GM12864 (cell line): ENCODE results near the gene PDZD11.

Experiments
- DNase-seq: peaks from one replicate; pipeline ENCODE4 v3.0.0-alpha.2; 2011; ENCODE audit warnings: low read depth
- H3K4me3 ChIP-seq: 2 replicates; pipeline ENCODE4 v1.5.1; 2011; ENCODE audit warnings: mild to moderate bottlenecking, low read depth, low read length, control low read depth
- TF ChIP-seq, protein P1 (sequence below): IDR thresholded peaks from 2 replicates; pipeline ENCODE4 v1.5.1; 2011; ENCODE audit warnings: low read depth, mild to moderate bottlenecking, moderate library complexity, low read length, control low read depth, inconsistent platforms; ENCODE audit errors: missing control alignments

Gene PDZD11

DNA sequence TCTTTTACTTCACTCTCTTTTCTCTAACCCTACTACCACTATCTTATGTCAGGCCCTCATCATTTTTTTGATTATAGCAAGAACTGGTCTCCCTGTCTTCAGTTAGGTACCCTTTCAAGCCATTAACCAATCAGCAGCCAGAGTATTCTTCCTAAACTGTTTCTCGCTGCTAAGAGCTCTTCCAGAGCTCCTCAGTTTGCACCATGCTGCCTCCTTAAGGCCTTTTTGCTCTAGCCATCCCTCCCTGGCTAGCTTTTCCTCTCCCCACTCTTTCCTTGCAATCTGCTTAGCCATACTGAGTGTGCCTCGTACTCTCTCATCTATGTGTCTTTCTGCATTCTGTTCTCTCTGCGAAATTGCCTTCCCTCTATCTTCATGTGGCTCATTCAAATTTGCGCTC is 33.1 kb upstream of the PDZD11 start:
- no peak overlapping the region for H3K4me3 ChIP-seq
- TF ChIP-seq, protein P1, sequence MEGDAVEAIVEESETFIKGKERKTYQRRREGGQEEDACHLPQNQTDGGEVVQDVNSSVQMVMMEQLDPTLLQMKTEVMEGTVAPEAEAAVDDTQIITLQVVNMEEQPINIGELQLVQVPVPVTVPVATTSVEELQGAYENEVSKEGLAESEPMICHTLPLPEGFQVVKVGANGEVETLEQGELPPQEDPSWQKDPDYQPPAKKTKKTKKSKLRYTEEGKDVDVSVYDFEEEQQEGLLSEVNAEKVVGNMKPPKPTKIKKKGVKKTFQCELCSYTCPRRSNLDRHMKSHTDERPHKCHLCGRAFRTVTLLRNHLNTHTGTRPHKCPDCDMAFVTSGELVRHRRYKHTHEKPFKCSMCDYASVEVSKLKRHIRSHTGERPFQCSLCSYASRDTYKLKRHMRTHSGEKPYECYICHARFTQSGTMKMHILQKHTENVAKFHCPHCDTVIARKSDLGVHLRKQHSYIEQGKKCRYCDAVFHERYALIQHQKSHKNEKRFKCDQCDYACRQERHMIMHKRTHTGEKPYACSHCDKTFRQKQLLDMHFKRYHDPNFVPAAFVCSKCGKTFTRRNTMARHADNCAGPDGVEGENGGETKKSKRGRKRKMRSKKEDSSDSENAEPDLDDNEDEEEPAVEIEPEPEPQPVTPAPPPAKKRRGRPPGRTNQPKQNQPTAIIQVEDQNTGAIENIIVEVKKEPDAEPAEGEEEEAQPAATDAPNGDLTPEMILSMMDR: no peak
- DNase-seq: no peak

DNA sequence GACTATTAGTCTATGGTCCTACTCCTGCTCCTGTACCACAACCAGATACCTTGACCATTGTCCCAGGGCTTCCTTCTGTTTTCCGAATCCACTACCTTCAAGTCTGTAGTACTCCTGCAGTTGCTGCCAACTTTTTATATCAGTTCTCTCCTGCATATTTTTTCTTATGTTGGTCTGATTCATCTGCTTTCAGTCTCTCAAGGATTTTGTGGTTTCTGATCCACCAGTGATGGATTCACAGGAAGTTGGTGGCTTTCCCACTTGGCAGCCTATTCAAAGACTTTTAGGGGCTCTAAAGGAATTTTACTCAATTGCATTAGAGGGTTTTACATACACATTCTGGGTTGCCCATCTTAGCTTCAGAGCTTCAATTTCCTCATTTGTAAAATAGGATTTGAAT is 23.8 kb upstream of the PDZD11 start:
- TF ChIP-seq, protein P1: no peak
- no peak for DNase-seq
- H3K4me3 ChIP-seq: no peak overlapping the region

DNA sequence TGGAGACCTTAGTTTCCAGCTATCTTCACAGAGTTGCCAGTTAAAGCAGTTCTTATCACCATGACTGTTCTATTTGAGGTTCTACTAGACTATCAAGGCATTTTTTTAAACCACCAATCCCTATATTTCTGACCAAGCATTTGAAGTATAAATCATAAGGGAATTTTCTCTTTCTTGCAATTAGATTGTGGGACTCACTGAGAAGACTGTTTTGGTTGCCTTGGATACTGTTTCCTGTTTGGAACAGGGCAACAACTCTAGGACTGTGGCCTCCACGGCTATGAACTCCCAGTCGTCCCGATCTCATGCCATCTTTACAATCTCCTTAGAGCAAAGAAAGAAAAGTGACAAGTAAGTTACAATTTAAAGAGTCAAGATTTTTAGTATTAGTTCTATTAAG is 12.0 kb upstream of the PDZD11 start:
- DNase-seq: no peak
- H3K4me3 ChIP-seq: no peak overlapping the region
- TF ChIP-seq, protein P1: no peak

DNA sequence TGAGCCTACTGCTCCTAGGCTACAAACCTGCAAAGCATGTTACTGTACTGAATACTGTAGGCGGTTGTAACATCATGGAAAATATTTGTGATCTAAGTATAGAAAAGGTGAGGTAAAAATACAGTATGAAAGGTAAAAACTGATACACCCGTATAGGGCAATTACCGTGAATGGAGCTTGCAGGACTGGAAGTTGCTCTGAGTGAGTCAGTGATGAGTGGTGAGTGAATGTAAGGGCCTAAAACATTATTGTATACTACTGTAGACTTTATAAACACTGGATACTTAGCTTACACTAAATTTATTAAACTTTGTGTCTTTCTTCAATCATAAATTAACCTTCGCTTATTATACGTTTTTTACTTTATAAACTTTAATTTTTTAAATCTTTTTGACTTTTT is 3.9 kb upstream of the PDZD11 start:
- H3K4me3 ChIP-seq: no peak overlapping the region
- TF ChIP-seq, protein P1: no peak
- no peak for DNase-seq

DNA sequence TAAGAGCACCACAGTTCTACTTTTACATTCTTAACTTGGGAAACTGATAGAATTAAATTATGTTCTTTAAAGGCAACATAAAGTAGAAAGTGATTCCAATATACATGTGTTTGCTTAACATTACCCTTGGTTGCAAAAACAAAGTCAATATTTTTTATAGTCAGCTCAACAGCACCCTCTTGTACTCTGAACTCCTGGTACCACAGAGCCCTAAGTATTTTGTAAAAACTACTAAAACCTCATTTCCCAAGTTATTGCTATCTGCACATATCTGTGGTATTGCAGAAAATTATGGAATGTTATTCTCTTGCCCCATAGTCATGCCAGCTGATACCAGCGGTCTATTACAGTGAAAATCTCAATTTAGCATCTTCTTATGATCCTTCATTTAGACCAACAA is 3.1 kb upstream of the PDZD11 start:
- TF ChIP-seq, protein P1: no peak
- no peak overlapping the region for H3K4me3 ChIP-seq
- DNase-seq: no peak

DNA sequence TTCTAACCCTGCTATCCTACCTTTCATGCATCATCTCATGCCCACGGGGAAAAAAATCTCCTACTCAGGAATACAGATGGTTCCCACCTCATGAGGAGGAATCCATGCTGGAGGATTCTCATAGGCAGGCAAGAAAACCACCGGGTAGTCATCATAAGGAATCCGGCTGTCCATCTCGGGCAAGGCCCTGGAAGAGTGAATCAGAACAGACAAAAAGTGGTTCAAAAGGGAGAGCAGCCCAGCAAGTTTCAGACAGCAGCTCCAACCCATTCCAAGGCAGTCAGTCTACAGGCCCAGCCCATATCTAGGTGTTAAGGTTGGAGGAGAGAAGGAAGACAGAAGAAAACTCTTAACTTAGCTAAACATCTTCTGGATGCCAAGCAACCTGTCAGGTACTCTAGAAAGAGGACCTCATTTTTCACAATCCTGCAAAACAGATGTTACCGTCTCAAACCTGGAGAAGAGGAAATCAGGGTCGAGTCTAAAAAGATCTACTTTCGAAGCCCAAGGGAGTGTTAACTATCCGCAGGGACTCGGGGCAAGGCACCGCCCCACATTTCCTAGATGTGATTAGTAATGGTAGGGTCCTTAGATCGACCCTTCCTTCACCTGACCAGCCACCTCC is 447 bp downstream of the PDZD11 start:
- TF ChIP-seq, protein P1: no peak
- no peak for DNase-seq
- H3K4me3 ChIP-seq: peak overlapping the region; percentile 80

DNA sequence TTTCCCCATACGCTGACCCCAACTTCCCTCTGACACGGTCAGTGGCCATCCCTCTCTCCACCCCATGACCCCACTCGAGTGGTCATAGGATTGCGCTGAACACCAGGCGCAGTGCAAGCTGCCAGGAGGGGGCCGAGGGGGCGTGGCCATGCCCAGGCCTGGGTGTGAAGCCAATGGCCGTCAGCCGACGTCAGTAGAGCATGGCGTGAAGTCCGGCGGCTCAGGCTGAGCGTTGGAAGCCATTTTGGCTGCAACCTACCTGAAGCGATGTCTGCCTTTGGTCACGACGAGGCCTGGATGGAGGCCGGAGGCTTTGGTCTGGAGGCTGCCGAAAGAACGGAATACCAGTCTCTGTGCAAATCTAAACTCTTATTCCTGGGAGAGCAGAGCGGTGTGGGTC is 7.8 kb downstream of the PDZD11 start, which contains the start of gene RAB41:
Gene RAB41 (plus strand): TSS at position 222 of the 400 bp plus-strand sequence. CDS start 46 bp downstream, at position 268.
- DNase-seq: no peak
- H3K4me3 ChIP-seq: no peak within 1 kb of the TSS
- TF ChIP-seq, protein P1: no peak
